ENCODE results near the gene SLC7A7. TPM values are rescaled to one million over a fixed set of nuclear protein-coding genes. Genes with fewer than 3 reads are reported as not detected.
A peak's percentile ranks its signal among the peaks of the same experiment; 100 is the strongest.

Gene SLC7A7
- total and polyA plus RNA-seq, 10 of the 15 experiments (the other 5 are each of a cell fraction or from before 2014, with no cell fraction given), result 27.8 to 79.2 (median 50.8) TPM

- TF ChIP-seq MAX (IDR thresholded peaks at IDR 0.05; ENCODE audit: low read depth, low read length), result no peak
- TF ChIP-seq EZH2 (IDR thresholded peaks at IDR 0.05; ENCODE audit: borderline replicate concordance, control insufficient read depth, low read depth, low read length), result no peak
- no peak for TF ChIP-seq NFYA (IDR thresholded peaks at IDR 0.05; ENCODE audit: borderline replicate concordance, low read depth, low read length)
- TF ChIP-seq MTA2 (IDR thresholded peaks at IDR 0.05; ENCODE audit: low read depth), result no peak
- TF ChIP-seq CHD4 (IDR thresholded peaks at IDR 0.05), result no peak
- 0 out of 3 replicates have a peak, but pooled peaks of 1 of the 2 experiments have one; percentile 10 for TF ChIP-seq EGR1 (IDR thresholded peaks at IDR 0.05; ENCODE audit: borderline replicate concordance in 1 of 2, low read depth in 2 of 2, low read length in 2 of 2)
- no peak for TF ChIP-seq ATF3 (IDR thresholded peaks at IDR 0.05; ENCODE audit: borderline replicate concordance, extremely low read depth, low read depth, low read length)
- TF ChIP-seq TARDBP (IDR thresholded peaks at IDR 0.05; ENCODE audit: borderline replicate concordance), result no peak
- TF ChIP-seq ZSCAN29 (IDR thresholded peaks at IDR 0.05), result no peak
- TF ChIP-seq MLLT1 (IDR thresholded peaks at IDR 0.05), result no peak
- no peak for TF ChIP-seq MEF2A (IDR thresholded peaks at IDR 0.05; ENCODE audit: insufficient read depth, low read depth, low read length)
- TF ChIP-seq SPI1 (IDR thresholded peaks at IDR 0.05; ENCODE audit: borderline replicate concordance, insufficient read depth, low read depth, low read length), result peak; percentile 11; the same call in 1 of the 2 replicates
- TF ChIP-seq SIX5 (IDR thresholded peaks at IDR 0.05; ENCODE audit: low read depth, low read length, severe bottlenecking), result no peak
- no peak for TF ChIP-seq SRF (IDR thresholded peaks at IDR 0.05; ENCODE audit: low read depth in 2 of 2, low read length in 2 of 2)
- TF ChIP-seq SUPT20H (IDR thresholded peaks at IDR 0.05; ENCODE audit: borderline replicate concordance, control insufficient read depth, low read depth, low read length), result no peak
- no peak for TF ChIP-seq POU2F2 (IDR thresholded peaks at IDR 0.05; ENCODE audit: borderline replicate concordance, low read depth, low read length)
- no peak for TF ChIP-seq EP300 (IDR thresholded peaks at IDR 0.05; ENCODE audit: borderline replicate concordance in 1 of 2, control insufficient read depth in 1 of 2, low read depth in 2 of 2, low read length in 2 of 2)
- TF ChIP-seq IKZF2 (IDR thresholded peaks at IDR 0.05), result 0 out of 4 replicates have a peak, but pooled peaks of 1 of the 2 experiments have one; percentile 18
- peak; percentile 50; the same call in 1 of the 2 replicates for TF ChIP-seq CBFB (IDR thresholded peaks at IDR 0.05; ENCODE audit: low read depth)
- TF ChIP-seq ZNF24 (IDR thresholded peaks at IDR 0.05), result no peak
- TF ChIP-seq SKIL (IDR thresholded peaks at IDR 0.05; ENCODE audit: low read depth, poor library complexity, severe bottlenecking), result no peak
- peak; percentile 86 for TF ChIP-seq RUNX3 (IDR thresholded peaks at IDR 0.05; ENCODE audit: low read length)
- TF ChIP-seq GABPA (IDR thresholded peaks at IDR 0.05; ENCODE audit: low read depth), result no peak
- TF ChIP-seq EED (IDR thresholded peaks at IDR 0.05; ENCODE audit: low read depth), result peak; percentile 77
- no peak for TF ChIP-seq STAT1 (conservative IDR thresholded peaks at IDR 0.05)
- no peak for TF ChIP-seq RBBP5 (conservative IDR thresholded peaks at IDR 0.05)
Observed at GRCh38 chr14:22838631-22839041, 23.4 kb upstream of the SLC7A7 start (continued).

Measured in GM12878 (cell line).